ENCODE measurements around the gene ONECUT3.
"Not testable (repeated sequence)": the region's sequence is repeated elsewhere in the genome, so short reads cannot be mapped to it uniquely, and the experiment has no call there.

ONECUT3 gene

GRCh38 chr19:1752757-1753728 lies at the start of gene ONECUT3:
Gene ONECUT3 (plus strand): TSS chr19:1753506. CDS start chr19:1753663, 157 bp downstream.
- in situ Hi-C loops (cut with MboI; ENCODE audit: low pct_unique_long_range_greater_than_20kb, low sequenced_read_pairs, unreplicated experiment) = no loop called here
- TF ChIP-seq, protein P1, sequence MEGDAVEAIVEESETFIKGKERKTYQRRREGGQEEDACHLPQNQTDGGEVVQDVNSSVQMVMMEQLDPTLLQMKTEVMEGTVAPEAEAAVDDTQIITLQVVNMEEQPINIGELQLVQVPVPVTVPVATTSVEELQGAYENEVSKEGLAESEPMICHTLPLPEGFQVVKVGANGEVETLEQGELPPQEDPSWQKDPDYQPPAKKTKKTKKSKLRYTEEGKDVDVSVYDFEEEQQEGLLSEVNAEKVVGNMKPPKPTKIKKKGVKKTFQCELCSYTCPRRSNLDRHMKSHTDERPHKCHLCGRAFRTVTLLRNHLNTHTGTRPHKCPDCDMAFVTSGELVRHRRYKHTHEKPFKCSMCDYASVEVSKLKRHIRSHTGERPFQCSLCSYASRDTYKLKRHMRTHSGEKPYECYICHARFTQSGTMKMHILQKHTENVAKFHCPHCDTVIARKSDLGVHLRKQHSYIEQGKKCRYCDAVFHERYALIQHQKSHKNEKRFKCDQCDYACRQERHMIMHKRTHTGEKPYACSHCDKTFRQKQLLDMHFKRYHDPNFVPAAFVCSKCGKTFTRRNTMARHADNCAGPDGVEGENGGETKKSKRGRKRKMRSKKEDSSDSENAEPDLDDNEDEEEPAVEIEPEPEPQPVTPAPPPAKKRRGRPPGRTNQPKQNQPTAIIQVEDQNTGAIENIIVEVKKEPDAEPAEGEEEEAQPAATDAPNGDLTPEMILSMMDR (IDR thresholded peaks at IDR 0.05; ENCODE audit: extremely low read depth, insufficient read depth, missing control alignments) = no peak
- DNase-seq (ENCODE audit: low spot score) = no peak

DNA sequence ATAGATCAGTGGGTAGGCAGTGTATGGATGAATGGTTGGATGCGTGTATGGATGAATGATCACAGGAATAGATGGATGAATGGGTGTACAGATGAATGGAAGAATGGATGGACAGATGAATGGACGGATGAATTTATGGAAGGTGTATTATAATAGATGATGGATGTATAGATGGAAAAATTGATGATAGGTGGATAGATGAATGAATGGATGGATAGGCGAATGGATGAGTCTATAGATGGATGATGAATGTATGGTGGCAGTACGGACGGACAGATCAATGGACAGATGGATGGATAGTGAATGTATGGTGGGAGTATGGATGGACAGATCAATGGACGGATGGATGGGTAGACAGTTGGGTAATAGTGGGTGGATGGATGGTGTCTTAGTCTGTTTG lies 49.0 kb upstream of the ONECUT3 start:
- DNase-seq (ENCODE audit: low spot score) = no peak
- in situ Hi-C loops (cut with MboI; ENCODE audit: low pct_unique_long_range_greater_than_20kb, low sequenced_read_pairs, unreplicated experiment) = no loop called here
- TF ChIP-seq, protein P1 (IDR thresholded peaks at IDR 0.05; ENCODE audit: extremely low read depth, insufficient read depth, missing control alignments) = no peak

DNA sequence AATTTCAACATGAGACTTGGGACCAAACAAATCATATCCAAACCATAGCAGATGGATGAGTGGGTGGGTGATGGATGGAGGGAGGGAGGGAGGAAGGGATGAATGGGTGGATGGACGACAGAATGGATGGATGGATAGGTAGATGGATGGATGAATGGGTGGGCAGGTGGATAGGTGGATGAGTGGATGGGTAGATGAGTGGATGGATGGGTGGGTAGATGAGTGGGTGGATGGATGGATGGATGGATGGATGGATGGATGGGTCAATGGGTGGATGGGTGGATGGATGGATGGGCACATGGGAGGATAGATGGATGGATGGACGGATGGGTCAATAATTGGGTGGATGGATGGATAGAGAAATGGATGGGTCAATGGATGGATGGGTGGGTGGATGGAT lies 47.9 kb upstream of the ONECUT3 start:
- in situ Hi-C loops (cut with MboI; ENCODE audit: low pct_unique_long_range_greater_than_20kb, low sequenced_read_pairs, unreplicated experiment) = no loop called here
- TF ChIP-seq, protein P1 (IDR thresholded peaks at IDR 0.05; ENCODE audit: extremely low read depth, insufficient read depth, missing control alignments) = no peak

GRCh38 chr19:1706646-1707045 lies 46.7 kb upstream of the ONECUT3 start:
- in situ Hi-C loops (cut with MboI; ENCODE audit: low pct_unique_long_range_greater_than_20kb, low sequenced_read_pairs, unreplicated experiment); DNase-seq (ENCODE audit: low spot score): not testable (repeated sequence)

More for the DNA sequence above, 47.9 kb upstream of the ONECUT3 start:
- DNase-seq (ENCODE audit: low spot score) = no peak

- in situ Hi-C loops (cut with MboI; ENCODE audit: low pct_unique_long_range_greater_than_20kb, low sequenced_read_pairs, unreplicated experiment) = no loop called here
- TF ChIP-seq, protein P1 (IDR thresholded peaks at IDR 0.05; ENCODE audit: extremely low read depth, insufficient read depth, missing control alignments) = no peak
- no peak for DNase-seq (ENCODE audit: low spot score)
These were observed 46.1 kb upstream of the ONECUT3 start for GRCh38 chr19:1707240-1707639.

- TF ChIP-seq, protein P1 (IDR thresholded peaks at IDR 0.05; ENCODE audit: extremely low read depth, insufficient read depth, missing control alignments) = no peak
- in situ Hi-C loops (cut with MboI; ENCODE audit: low pct_unique_long_range_greater_than_20kb, low sequenced_read_pairs, unreplicated experiment) = no loop called here
- no peak for DNase-seq (ENCODE audit: low spot score)
These were observed 40.1 kb upstream of the ONECUT3 start for GRCh38 chr19:1713170-1713569.

- in situ Hi-C loops (cut with MboI; ENCODE audit: low pct_unique_long_range_greater_than_20kb, low sequenced_read_pairs, unreplicated experiment) = no loop called here
- DNase-seq (ENCODE audit: low spot score) = no peak
- TF ChIP-seq, protein P1 (IDR thresholded peaks at IDR 0.05; ENCODE audit: extremely low read depth, insufficient read depth, missing control alignments) = no peak
These were observed 37.8 kb upstream of the ONECUT3 start for GRCh38 chr19:1715540-1715939.
